ENCODE data around the gene SCN7A. TPM values are rescaled to one million over a fixed set of nuclear protein-coding genes. Genes with fewer than 3 reads are reported as not detected.

The SCN7A gene
- total RNA-seq (2022) (not detected in 2 replicates), Bru-seq, nascent RNA (percentile 3 among the genes with signal in this experiment), BruChase-seq, experiment 1, labeled RNA remaining after a 6-hour chase (percentile 2 among the genes with signal in this experiment), BruChase-seq, experiment 2, labeled RNA remaining after a 2-hour chase (percentile 2 among the genes with signal in this experiment)
- long read RNA-seq, result 0 reads

GRCh38 chr2:166494140-166494624 lies at the start of gene SCN7A:
Gene SCN7A (minus strand): TSS chr2:166494249. CDS start chr2:166477696, 16,553 bp downstream.
- ChIA-PET POLR2A (no interaction called here), CTCF (interaction anchor here (0.9 kb wide), 1 partner anchor 22 kb away, joined by 4 read pairs; no protein-coding TSS in a partner anchor)
- DNase-seq (ENCODE audit: unreplicated experiment), result peak; percentile 40
- no TSS peak for BruUV-seq (replicated peaks)
- H3K27me3 Mint-ChIP-seq (ENCODE audit: insufficient read depth, unreplicated experiment), result peaks cover 89% of the 10 kb centered on the region
- intact Hi-C loops (cut with micrococcal nuclease), result no loop called here
- TF ChIP-seq, protein P1, sequence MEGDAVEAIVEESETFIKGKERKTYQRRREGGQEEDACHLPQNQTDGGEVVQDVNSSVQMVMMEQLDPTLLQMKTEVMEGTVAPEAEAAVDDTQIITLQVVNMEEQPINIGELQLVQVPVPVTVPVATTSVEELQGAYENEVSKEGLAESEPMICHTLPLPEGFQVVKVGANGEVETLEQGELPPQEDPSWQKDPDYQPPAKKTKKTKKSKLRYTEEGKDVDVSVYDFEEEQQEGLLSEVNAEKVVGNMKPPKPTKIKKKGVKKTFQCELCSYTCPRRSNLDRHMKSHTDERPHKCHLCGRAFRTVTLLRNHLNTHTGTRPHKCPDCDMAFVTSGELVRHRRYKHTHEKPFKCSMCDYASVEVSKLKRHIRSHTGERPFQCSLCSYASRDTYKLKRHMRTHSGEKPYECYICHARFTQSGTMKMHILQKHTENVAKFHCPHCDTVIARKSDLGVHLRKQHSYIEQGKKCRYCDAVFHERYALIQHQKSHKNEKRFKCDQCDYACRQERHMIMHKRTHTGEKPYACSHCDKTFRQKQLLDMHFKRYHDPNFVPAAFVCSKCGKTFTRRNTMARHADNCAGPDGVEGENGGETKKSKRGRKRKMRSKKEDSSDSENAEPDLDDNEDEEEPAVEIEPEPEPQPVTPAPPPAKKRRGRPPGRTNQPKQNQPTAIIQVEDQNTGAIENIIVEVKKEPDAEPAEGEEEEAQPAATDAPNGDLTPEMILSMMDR (IDR thresholded peaks at IDR 0.05; ENCODE audit: unreplicated experiment), result no peak
- H3K27ac Mint-ChIP-seq (ENCODE audit: low read depth, unreplicated experiment), result no peak within 1 kb of the TSS
- no peaks in the 10 kb centered on the region for H3K36me3 Mint-ChIP-seq (ENCODE audit: insufficient read depth, unreplicated experiment)
- H3K4me3 Mint-ChIP-seq (ENCODE audit: unreplicated experiment), result no peak within 1 kb of the TSS
- no peaks in the 10 kb centered on the region for H3K9me3 Mint-ChIP-seq (ENCODE audit: unreplicated experiment)
- no peaks in the 10 kb centered on the region for H3K4me1 Mint-ChIP-seq (ENCODE audit: insufficient read depth, unreplicated experiment)

DNA sequence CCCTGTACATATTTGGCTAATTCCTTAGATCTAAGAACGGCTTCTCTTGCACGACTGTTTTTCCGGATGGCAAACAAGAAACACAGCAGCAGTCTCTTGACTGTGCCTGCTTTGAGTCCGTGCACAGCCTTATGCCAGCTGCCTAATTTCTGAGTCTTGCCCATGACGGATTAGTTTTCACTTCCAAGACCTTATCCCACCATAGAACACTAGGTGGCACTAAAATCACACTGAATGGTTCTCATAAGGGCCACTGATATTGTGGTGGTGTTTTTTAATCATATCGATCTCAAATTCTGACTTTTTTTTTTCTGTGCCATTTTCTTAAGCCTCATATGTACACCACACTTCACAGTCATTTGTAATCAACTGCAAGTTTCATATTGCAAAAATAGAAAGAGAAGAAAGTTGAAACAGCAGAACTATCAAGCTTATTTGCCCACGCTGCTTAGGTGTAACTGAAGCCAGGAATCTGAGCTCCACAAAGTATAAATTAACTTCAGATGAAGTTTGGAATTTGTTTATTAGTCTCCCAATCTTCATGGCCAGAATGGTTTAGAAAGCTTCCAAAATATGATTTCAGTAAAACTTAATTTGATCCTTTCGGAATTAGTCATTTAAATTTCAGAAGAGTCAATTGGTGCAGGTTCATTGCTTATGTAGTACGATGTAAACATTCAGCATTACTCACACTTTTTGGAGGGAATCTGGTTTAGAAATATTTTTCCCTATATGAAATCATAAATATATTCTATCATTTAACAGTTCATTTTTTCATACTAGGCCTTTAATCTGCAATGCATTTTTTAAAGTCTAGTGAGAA lies 45.5 kb upstream of the SCN7A start:
- DNase-seq (ENCODE audit: unreplicated experiment), result peak; percentile 81
- no peaks in the 10 kb centered on the region for H3K36me3 Mint-ChIP-seq (ENCODE audit: insufficient read depth, unreplicated experiment)
- H3K9me3 Mint-ChIP-seq (ENCODE audit: unreplicated experiment), result no peaks in the 10 kb centered on the region
- TF ChIP-seq, protein P1 (IDR thresholded peaks at IDR 0.05; ENCODE audit: unreplicated experiment), result peak; percentile 72
- H3K27me3 Mint-ChIP-seq (ENCODE audit: insufficient read depth, unreplicated experiment), result peaks cover 72% of the 10 kb centered on the region
- H3K4me3 Mint-ChIP-seq (ENCODE audit: unreplicated experiment), result no peak overlapping the region
- intact Hi-C loops (cut with micrococcal nuclease), result loop anchor here (1.0 to 10.0 kb wide), 5 partner anchors 361 to 1579 kb away; no protein-coding TSS in a partner anchor
- no peak overlapping the region for H3K27ac Mint-ChIP-seq (ENCODE audit: low read depth, unreplicated experiment)
- H3K4me1 Mint-ChIP-seq (ENCODE audit: insufficient read depth, unreplicated experiment), result no peaks in the 10 kb centered on the region
- POLR2A ChIA-PET, result no interaction called here
- CTCF ChIA-PET, result interaction anchor here (0.6 to 6.5 kb wide), 52 partner anchors 9 to 1985 kb away, joined by 3 to 117 read pairs (median 3); no protein-coding TSS in a partner anchor
- no TSS peak for BruUV-seq (replicated peaks)

DNA sequence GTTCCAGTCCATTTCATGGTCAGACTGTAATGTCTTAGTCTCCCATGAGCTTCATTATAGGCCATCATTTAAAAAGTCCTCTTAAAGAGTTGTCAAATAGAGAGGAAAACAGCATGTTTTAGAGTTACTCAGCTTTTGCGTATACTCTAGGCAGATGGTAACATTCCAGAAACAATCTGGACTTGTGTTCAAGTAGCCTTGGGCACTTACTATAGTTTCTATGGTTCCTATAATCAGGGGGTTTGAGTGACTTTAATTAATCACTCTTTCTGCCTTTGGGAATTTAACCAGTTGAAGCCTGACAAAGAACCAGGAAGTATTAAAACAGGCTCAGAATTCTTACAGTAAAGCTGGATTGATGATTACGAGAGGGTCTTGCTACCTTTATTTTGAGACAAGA lies 42.1 kb upstream of the SCN7A start:
- Mint-ChIP-seq H3K36me3 (ENCODE audit: insufficient read depth, unreplicated experiment) (no peaks in the 10 kb centered on the region), H3K9me3 (ENCODE audit: unreplicated experiment) (no peaks in the 10 kb centered on the region), H3K27me3 (ENCODE audit: insufficient read depth, unreplicated experiment) (peaks cover 82% of the 10 kb centered on the region), H3K27ac (ENCODE audit: low read depth, unreplicated experiment) (no peak overlapping the region), H3K4me3 (ENCODE audit: unreplicated experiment) (no peak overlapping the region), H3K4me1 (ENCODE audit: insufficient read depth, unreplicated experiment) (no peaks in the 10 kb centered on the region)
- no peak for DNase-seq (ENCODE audit: unreplicated experiment)
- intact Hi-C loops (cut with micrococcal nuclease), result loop anchor here (5.0 to 10.0 kb wide), 2 partner anchors 589 to 796 kb away; no protein-coding TSS in a partner anchor
- POLR2A ChIA-PET, result no interaction called here
- BruUV-seq (replicated peaks), result no TSS peak
- CTCF ChIA-PET, result interaction anchor here (0.6 kb wide), 1 partner anchor 676 kb away, joined by 3 read pairs; no protein-coding TSS in a partner anchor
- TF ChIP-seq, protein P1 (IDR thresholded peaks at IDR 0.05; ENCODE audit: unreplicated experiment), result no peak

DNA sequence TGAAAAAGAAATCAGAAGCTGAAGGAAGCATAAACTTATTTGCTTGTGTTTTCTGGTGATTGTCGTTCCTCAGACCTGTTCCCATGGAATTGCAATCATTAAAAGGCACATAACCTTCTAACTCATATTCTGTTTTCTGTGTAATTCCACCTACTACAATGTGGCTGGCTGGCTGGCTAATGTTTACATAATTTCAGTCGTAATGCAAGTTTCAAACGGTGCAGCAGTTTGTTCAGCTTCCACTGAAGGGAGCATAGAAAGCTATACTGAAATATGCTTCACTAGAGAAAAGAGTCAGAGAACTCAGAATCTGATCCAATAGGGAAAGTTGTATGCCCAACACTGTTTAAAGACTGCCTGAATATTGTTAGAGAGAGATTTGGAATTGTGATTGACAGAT lies 27.1 kb upstream of the SCN7A start:
- peaks cover 89% of the 10 kb centered on the region for H3K27me3 Mint-ChIP-seq (ENCODE audit: insufficient read depth, unreplicated experiment)
- no peak for DNase-seq (ENCODE audit: unreplicated experiment)
- H3K36me3 Mint-ChIP-seq (ENCODE audit: insufficient read depth, unreplicated experiment), result no peaks in the 10 kb centered on the region
- POLR2A ChIA-PET, result no interaction called here
- intact Hi-C loops (cut with micrococcal nuclease), result no loop called here
- TF ChIP-seq, protein P1 (IDR thresholded peaks at IDR 0.05; ENCODE audit: unreplicated experiment), result no peak
- no peak overlapping the region for H3K4me3 Mint-ChIP-seq (ENCODE audit: unreplicated experiment)
- no peaks in the 10 kb centered on the region for H3K9me3 Mint-ChIP-seq (ENCODE audit: unreplicated experiment)
- no peak overlapping the region for H3K27ac Mint-ChIP-seq (ENCODE audit: low read depth, unreplicated experiment)
- BruUV-seq (replicated peaks), result no TSS peak
- CTCF ChIA-PET, result interaction anchor here (0.6 to 1.1 kb wide), 2 partner anchors 346 to 1575 kb away, joined by 3 read pairs; no protein-coding TSS in a partner anchor
- H3K4me1 Mint-ChIP-seq (ENCODE audit: insufficient read depth, unreplicated experiment), result no peaks in the 10 kb centered on the region
